Measurements from ENCODE around the gene CABYR.

Gene CABYR

DNA sequence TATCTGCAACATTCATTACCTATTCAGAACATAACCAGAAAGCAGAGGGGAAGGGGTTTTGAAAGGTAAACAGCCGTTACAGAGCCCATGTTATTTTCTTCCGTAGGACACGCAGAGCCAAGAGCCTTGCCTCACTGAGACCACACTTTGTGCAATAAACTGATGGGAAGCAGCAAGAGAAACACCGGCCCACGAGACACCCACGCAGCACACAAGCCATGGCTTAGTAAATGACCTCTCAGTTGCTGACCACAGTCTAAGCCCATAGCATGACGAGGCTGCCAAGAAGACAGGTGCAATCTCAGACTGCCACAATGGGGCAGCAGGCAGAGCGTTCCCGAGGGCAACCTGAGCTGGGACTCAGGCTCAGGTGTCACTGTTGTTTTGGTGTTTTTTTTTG lies 59.6 kb downstream of the CABYR start:
- peak; percentile 8 for DNase-seq (ENCODE audit: low read depth)
- no peak overlapping the region for H3K4me3 ChIP-seq (ENCODE audit: low read depth, low read length)
- no peak for TF ChIP-seq POLR2A (IDR thresholded peaks at IDR 0.05; ENCODE audit: extremely low read depth, insufficient read length)
- TF ChIP-seq, protein P1, sequence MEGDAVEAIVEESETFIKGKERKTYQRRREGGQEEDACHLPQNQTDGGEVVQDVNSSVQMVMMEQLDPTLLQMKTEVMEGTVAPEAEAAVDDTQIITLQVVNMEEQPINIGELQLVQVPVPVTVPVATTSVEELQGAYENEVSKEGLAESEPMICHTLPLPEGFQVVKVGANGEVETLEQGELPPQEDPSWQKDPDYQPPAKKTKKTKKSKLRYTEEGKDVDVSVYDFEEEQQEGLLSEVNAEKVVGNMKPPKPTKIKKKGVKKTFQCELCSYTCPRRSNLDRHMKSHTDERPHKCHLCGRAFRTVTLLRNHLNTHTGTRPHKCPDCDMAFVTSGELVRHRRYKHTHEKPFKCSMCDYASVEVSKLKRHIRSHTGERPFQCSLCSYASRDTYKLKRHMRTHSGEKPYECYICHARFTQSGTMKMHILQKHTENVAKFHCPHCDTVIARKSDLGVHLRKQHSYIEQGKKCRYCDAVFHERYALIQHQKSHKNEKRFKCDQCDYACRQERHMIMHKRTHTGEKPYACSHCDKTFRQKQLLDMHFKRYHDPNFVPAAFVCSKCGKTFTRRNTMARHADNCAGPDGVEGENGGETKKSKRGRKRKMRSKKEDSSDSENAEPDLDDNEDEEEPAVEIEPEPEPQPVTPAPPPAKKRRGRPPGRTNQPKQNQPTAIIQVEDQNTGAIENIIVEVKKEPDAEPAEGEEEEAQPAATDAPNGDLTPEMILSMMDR (IDR thresholded peaks at IDR 0.05; ENCODE audit: low read depth, low read length): no peak
- TF ChIP-seq, protein P2, sequence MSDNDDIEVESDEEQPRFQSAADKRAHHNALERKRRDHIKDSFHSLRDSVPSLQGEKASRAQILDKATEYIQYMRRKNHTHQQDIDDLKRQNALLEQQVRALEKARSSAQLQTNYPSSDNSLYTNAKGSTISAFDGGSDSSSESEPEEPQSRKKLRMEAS (IDR thresholded peaks at IDR 0.05; ENCODE audit: low read depth, low read length): no peak
- TF ChIP-seq MYC (IDR thresholded peaks at IDR 0.05; ENCODE audit: low read depth, low read length): no peak

- no peak overlapping the region for H3K4me3 ChIP-seq (ENCODE audit: low read depth, low read length)
- TF ChIP-seq MYC (IDR thresholded peaks at IDR 0.05; ENCODE audit: low read depth, low read length): no peak
- TF ChIP-seq, protein P2 (IDR thresholded peaks at IDR 0.05; ENCODE audit: low read depth, low read length): no peak
- no peak for TF ChIP-seq POLR2A (IDR thresholded peaks at IDR 0.05; ENCODE audit: extremely low read depth, insufficient read length)
- TF ChIP-seq, protein P1 (IDR thresholded peaks at IDR 0.05; ENCODE audit: low read depth, low read length): no peak
These were observed 60.6 kb downstream of the CABYR start for GRCh38 chr18:24199372-24199962.

DNA sequence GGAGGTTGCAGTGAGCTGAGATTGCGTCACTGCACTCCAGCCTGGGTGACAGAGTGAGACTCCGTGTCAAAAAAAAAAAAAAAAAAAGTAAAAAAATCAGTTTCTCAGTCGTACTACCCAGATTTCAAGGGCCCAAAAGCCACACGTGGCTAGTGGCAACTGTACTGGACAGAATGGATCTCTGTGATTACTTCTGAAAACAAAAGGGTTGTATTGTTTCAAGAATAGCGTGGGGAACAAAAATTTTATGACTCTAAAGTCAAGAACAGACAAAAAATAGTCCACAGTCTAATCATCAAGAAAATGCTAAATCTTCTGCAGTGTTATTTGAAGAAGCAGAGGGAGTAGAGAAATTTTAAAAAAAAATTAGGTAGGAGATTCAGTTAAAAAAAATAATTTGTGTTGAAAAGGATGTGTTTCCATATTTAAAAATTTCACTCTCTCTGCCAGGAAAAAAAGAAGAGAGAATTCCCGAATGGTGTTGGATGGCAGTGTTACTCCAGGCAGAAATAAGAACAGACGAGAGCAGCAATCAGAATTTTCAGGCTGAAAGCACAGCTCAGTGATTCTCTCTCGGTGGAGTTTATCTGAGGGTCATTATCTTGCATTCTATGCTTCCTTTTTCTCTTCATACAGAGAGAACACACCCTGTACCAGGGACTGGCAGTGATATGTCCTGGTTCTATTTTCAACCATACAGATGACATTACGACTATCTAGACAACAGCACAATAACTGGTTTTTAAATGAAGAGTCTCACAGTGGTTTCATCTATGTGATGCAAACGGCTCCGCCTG lies 61.8 kb downstream of the CABYR start:
- TF ChIP-seq POLR2A (IDR thresholded peaks at IDR 0.05; ENCODE audit: extremely low read depth, insufficient read length): no peak
- TF ChIP-seq MYC (IDR thresholded peaks at IDR 0.05; ENCODE audit: low read depth, low read length): no peak
- H3K4me3 ChIP-seq (ENCODE audit: low read depth, low read length): no peak overlapping the region
- no peak for DNase-seq (ENCODE audit: low read depth)

More at GRCh38 chr18:24199372-24199962, 60.6 kb downstream of the CABYR start:
- DNase-seq (ENCODE audit: low read depth): no peak

DNA sequence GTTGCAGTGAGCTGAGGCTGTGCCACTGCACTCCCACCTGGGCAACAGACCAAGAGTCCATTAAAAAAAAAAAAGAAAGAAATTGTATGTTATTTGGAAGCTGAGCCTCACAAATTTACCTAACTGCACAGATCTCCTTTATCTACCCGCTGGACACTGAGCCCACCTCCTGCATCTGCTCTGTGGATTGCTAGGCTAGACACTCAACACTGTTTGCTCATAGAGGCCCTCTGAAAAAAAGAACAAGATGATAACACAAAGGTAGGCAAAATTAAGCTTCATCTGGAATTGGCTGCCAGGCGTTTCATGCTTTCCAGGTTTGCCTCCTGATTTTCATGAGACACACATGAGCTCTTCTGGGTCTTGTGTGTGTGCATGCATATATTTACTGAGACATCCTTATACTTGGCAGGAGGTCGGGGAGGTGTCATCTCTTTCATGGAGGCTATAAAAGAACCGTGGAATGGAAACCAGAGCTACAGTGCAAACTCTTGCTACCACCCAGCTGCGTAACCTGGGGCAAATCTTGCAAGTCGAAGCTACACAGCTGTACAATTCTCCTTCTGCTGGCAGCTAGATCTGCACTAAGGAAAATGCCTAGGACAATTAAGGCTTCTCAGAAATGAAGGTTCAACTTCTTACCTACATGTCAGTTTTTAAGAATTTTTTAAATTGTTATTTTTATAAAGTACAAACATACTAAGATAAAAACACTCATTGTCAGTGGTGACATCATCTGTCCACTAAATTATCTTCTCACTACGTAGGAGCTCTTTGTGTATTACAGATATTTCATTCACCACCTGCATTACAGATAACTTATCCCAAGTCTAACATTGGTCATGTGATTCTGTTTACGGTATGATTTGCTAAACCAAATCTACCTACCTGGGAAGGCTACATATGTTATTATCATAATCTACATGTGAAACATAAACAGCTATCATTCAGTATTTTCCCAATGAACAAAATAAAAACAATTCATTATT lies 63.1 kb downstream of the CABYR start:
- TF ChIP-seq POLR2A (IDR thresholded peaks at IDR 0.05; ENCODE audit: extremely low read depth, insufficient read length): no peak
- TF ChIP-seq, protein P1 (IDR thresholded peaks at IDR 0.05; ENCODE audit: low read depth, low read length): no peak
- TF ChIP-seq, protein P2 (IDR thresholded peaks at IDR 0.05; ENCODE audit: low read depth, low read length): no peak
- TF ChIP-seq MYC (IDR thresholded peaks at IDR 0.05; ENCODE audit: low read depth, low read length): no peak
- no peak overlapping the region for H3K4me3 ChIP-seq (ENCODE audit: low read depth, low read length)
- no peak for DNase-seq (ENCODE audit: low read depth)

DNA sequence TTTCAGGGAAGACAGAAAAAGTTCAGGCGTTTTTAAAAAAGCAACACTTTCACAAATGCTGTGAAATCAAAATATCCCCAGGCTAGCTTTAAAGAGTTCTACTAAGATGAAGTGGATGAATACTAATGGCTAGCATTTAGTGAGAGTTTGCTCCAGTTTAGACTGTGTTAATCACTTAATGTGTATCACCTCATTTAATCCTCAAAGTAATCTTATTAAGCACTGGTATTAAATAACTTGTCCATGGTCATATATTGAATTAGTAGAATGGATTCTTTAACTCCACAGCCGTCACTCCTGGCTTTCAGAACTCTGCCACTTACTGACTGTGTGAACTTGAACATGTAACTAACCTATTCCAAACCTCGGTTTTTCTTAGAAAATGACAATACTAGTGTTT lies 66.0 kb downstream of the CABYR start:
- no peak overlapping the region for H3K4me3 ChIP-seq (ENCODE audit: low read depth, low read length)
- TF ChIP-seq, protein P1 (IDR thresholded peaks at IDR 0.05; ENCODE audit: low read depth, low read length): no peak
- TF ChIP-seq, protein P2 (IDR thresholded peaks at IDR 0.05; ENCODE audit: low read depth, low read length): no peak
- TF ChIP-seq POLR2A (IDR thresholded peaks at IDR 0.05; ENCODE audit: extremely low read depth, insufficient read length): no peak
- no peak for TF ChIP-seq MYC (IDR thresholded peaks at IDR 0.05; ENCODE audit: low read depth, low read length)
- no peak for DNase-seq (ENCODE audit: low read depth)
